ENCODE measurements around the gene DOCK6.
"Not testable (repeated sequence)": the region's sequence is repeated elsewhere in the genome, so short reads cannot be mapped to it uniquely, and the experiment has no call there.

DOCK6 gene

GRCh38 chr19:11187441-11187840 lies 74.9 kb downstream of the DOCK6 start:
- TF ChIP-seq CTCF (IDR thresholded peaks at IDR 0.05; ENCODE audit: low read length, missing control alignments), result no peak
- no peak overlapping the region for H3K4me3 ChIP-seq (replicated peaks; ENCODE audit: low read depth, low read length)
- no peak for DNase-seq (ENCODE audit: low read depth)

- DNase-seq (ENCODE audit: low read depth), result no peak
- no peak overlapping the region for H3K4me3 ChIP-seq (replicated peaks; ENCODE audit: low read depth, low read length)
- no peak for TF ChIP-seq CTCF (IDR thresholded peaks at IDR 0.05; ENCODE audit: low read length, missing control alignments)
Measured at GRCh38 chr19:11182994-11183393, 79.3 kb downstream of the DOCK6 start.

GRCh38 chr19:11181488-11181887 lies 80.8 kb downstream of the DOCK6 start:
- no peak overlapping the region for H3K4me3 ChIP-seq (replicated peaks; ENCODE audit: low read depth, low read length)
- no peak for TF ChIP-seq CTCF (IDR thresholded peaks at IDR 0.05; ENCODE audit: low read length, missing control alignments)
- DNase-seq (ENCODE audit: low read depth), result no peak

- DNase-seq (ENCODE audit: low read depth); H3K4me3 ChIP-seq (replicated peaks; ENCODE audit: low read depth, low read length): not testable (repeated sequence)
Measured at GRCh38 chr19:11180975-11181374, 81.3 kb downstream of the DOCK6 start.

GRCh38 chr19:11180346-11180745 lies 82.0 kb downstream of the DOCK6 start:
- DNase-seq (ENCODE audit: low read depth), result no peak
- TF ChIP-seq CTCF (IDR thresholded peaks at IDR 0.05; ENCODE audit: low read length, missing control alignments), result no peak
- H3K4me3 ChIP-seq (replicated peaks; ENCODE audit: low read depth, low read length), result no peak overlapping the region

GRCh38 chr19:11179716-11180297 lies 82.5 kb downstream of the DOCK6 start:
- H3K4me3 ChIP-seq (replicated peaks; ENCODE audit: low read depth, low read length), result no peak overlapping the region
- no peak for TF ChIP-seq CTCF (IDR thresholded peaks at IDR 0.05; ENCODE audit: low read length, missing control alignments)
- DNase-seq (ENCODE audit: low read depth), result no peak

- H3K4me3 ChIP-seq (replicated peaks; ENCODE audit: low read depth, low read length), result not testable (repeated sequence)
Measured at GRCh38 chr19:11179145-11179465, 83.2 kb downstream of the DOCK6 start.

GRCh38 chr19:11177592-11177991 lies 84.7 kb downstream of the DOCK6 start:
- no peak for DNase-seq (ENCODE audit: low read depth)

More at GRCh38 chr19:11179145-11179465, 83.2 kb downstream of the DOCK6 start:
- DNase-seq (ENCODE audit: low read depth), result not testable (repeated sequence)

More at GRCh38 chr19:11177592-11177991, 84.7 kb downstream of the DOCK6 start:
- TF ChIP-seq CTCF (IDR thresholded peaks at IDR 0.05; ENCODE audit: low read length, missing control alignments), result no peak
- no peak overlapping the region for H3K4me3 ChIP-seq (replicated peaks; ENCODE audit: low read depth, low read length)
